ENCODE results near the gene EVX1.

EVX1 gene

GRCh38 chr7:27235387-27236311 is 7.0 kb upstream of the EVX1 start:
- DNase-seq: peak; percentile 63 to 74

- no peak for DNase-seq
Measured at GRCh38 chr7:27237735-27238334, 4.8 kb upstream of the EVX1 start.

- DNase-seq: no peak
Measured at GRCh38 chr7:27238979-27239386, 3.6 kb upstream of the EVX1 start.

GRCh38 chr7:27239387-27240014 is 3.1 kb upstream of the EVX1 start:
- no peak for DNase-seq

GRCh38 chr7:27240015-27240731 is 2.4 kb upstream of the EVX1 start:
- DNase-seq: no peak

GRCh38 chr7:27241189-27242056 is 1.2 kb upstream of the EVX1 start:
- no peak for DNase-seq

- no peak for DNase-seq
Measured at GRCh38 chr7:27242154-27242553, 448 bp upstream of the EVX1 start.

- DNase-seq: no peak
Measured at GRCh38 chr7:27243340-27244163, 950 bp downstream of the EVX1 start.

GRCh38 chr7:27244488-27245123 is 2.0 kb downstream of the EVX1 start:
- no peak for DNase-seq

- DNase-seq: no peak
Measured at GRCh38 chr7:27245124-27245797, 2.7 kb downstream of the EVX1 start.

GRCh38 chr7:27245798-27246691 is 3.4 kb downstream of the EVX1 start:
- no peak for DNase-seq

GRCh38 chr7:27247000-27247399 is 4.4 kb downstream of the EVX1 start:
- no peak for DNase-seq

- DNase-seq: no peak
Measured at GRCh38 chr7:27247452-27248426, 5.1 kb downstream of the EVX1 start.

GRCh38 chr7:27248427-27248806 is 5.8 kb downstream of the EVX1 start:
- DNase-seq: no peak

GRCh38 chr7:27248911-27249723 is 6.5 kb downstream of the EVX1 start:
- DNase-seq: no peak

GRCh38 chr7:27249724-27250556 is 7.3 kb downstream of the EVX1 start:
- DNase-seq: no peak

Data from NCI-H1930 (cell line).